ENCODE data around the gene PCDHB10.
"Not testable (repeated sequence)": the region's sequence is repeated elsewhere in the genome, so short reads cannot be mapped to it uniquely, and the experiment has no call there.

DNA sequence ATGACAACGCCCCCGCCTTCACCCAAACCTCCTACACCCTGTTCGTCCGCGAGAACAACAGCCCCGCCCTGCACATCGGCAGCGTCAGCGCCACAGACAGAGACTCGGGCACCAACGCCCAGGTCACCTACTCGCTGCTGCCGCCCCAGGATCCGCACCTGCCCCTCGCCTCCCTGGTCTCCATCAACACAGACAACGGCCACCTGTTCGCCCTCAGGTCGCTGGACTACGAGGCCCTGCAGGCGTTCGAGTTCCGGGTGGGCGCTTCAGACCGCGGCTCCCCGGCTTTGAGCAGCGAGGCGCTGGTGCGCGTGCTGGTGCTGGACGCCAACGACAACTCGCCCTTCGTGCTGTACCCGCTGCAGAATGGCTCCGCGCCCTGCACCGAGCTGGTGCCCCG, 12.8 kb upstream of the PCDHB10 start:
- TF ChIP-seq, protein P1, sequence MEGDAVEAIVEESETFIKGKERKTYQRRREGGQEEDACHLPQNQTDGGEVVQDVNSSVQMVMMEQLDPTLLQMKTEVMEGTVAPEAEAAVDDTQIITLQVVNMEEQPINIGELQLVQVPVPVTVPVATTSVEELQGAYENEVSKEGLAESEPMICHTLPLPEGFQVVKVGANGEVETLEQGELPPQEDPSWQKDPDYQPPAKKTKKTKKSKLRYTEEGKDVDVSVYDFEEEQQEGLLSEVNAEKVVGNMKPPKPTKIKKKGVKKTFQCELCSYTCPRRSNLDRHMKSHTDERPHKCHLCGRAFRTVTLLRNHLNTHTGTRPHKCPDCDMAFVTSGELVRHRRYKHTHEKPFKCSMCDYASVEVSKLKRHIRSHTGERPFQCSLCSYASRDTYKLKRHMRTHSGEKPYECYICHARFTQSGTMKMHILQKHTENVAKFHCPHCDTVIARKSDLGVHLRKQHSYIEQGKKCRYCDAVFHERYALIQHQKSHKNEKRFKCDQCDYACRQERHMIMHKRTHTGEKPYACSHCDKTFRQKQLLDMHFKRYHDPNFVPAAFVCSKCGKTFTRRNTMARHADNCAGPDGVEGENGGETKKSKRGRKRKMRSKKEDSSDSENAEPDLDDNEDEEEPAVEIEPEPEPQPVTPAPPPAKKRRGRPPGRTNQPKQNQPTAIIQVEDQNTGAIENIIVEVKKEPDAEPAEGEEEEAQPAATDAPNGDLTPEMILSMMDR (IDR thresholded peaks at IDR 0.05), result not testable (repeated sequence)
- TF ChIP-seq EP300 (IDR thresholded peaks at IDR 0.05), result not testable (repeated sequence)

All from upper lobe of left lung (tissue), 4 donors.